PFSK-1 (cell line): ENCODE measurements around the gene NPR1.

Experiments used
- FOXP2 ChIP-seq: optimal IDR thresholded peaks from 2 replicates; pipeline ENCODE3; 2011; ENCODE audit warnings: borderline replicate concordance, control low read depth, inconsistent platforms; ENCODE audit not compliant: insufficient read depth; ENCODE audit errors: extremely low read length, extremely low read depth
- POLR2AphosphoS5 ChIP-seq: IDR thresholded peaks from 2 replicates; pipeline ENCODE4 v1.6.1; 2012; ENCODE audit warnings: low read depth, mild to moderate bottlenecking, control low read depth, low read length, moderate library complexity
- SIN3A ChIP-seq: IDR thresholded peaks from 2 replicates; pipeline ENCODE4 v1.6.1; 2012; ENCODE audit warnings: mild to moderate bottlenecking, low read length, moderate library complexity, borderline replicate concordance; ENCODE audit not compliant: insufficient read depth
- TAF1 ChIP-seq: IDR thresholded peaks from 2 replicates; pipeline ENCODE4 v1.6.1; 2012; ENCODE audit warnings: low read length, control low read depth, borderline replicate concordance; ENCODE audit not compliant: insufficient read depth
- TF ChIP-seq, protein P1 (sequence below), 2 experiments: IDR thresholded peaks; 2 replicates each; pipeline versions ENCODE4 v1.6.1 to v1.8.0; 2011 to 2012; ENCODE audit warnings: low read depth in 2 of 2, low read length in 2 of 2, control low read depth in 1 of 2, inconsistent platforms in 1 of 2, mild to moderate bottlenecking in 1 of 2, moderate library complexity in 1 of 2; ENCODE audit not compliant: insufficient read depth in 1 of 2

DNA sequence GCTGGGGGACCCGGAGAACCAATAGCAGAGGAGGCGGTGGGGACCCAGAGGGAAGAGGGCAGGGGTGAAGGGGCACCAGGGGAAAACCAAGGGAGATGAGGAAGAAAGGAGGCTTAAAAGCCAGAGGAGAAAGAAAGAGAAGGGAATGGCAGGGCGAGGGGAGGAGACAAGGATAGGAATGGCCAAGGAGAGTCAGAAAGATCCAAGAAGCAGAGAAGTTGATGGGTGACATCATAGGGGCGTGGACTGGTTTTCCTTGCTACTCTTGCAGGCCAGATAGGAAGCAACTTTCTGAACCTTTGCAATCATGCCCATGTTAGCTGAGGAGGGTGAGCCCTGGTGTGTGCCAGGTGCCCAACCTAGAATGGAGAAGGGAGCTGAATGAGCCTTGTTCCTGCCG, 5.4 kb downstream of the NPR1 start:
- no peak for TF ChIP-seq POLR2AphosphoS5
- TF ChIP-seq TAF1, result no peak
- TF ChIP-seq SIN3A, result no peak
- no peak for TF ChIP-seq FOXP2
- TF ChIP-seq, protein P1, sequence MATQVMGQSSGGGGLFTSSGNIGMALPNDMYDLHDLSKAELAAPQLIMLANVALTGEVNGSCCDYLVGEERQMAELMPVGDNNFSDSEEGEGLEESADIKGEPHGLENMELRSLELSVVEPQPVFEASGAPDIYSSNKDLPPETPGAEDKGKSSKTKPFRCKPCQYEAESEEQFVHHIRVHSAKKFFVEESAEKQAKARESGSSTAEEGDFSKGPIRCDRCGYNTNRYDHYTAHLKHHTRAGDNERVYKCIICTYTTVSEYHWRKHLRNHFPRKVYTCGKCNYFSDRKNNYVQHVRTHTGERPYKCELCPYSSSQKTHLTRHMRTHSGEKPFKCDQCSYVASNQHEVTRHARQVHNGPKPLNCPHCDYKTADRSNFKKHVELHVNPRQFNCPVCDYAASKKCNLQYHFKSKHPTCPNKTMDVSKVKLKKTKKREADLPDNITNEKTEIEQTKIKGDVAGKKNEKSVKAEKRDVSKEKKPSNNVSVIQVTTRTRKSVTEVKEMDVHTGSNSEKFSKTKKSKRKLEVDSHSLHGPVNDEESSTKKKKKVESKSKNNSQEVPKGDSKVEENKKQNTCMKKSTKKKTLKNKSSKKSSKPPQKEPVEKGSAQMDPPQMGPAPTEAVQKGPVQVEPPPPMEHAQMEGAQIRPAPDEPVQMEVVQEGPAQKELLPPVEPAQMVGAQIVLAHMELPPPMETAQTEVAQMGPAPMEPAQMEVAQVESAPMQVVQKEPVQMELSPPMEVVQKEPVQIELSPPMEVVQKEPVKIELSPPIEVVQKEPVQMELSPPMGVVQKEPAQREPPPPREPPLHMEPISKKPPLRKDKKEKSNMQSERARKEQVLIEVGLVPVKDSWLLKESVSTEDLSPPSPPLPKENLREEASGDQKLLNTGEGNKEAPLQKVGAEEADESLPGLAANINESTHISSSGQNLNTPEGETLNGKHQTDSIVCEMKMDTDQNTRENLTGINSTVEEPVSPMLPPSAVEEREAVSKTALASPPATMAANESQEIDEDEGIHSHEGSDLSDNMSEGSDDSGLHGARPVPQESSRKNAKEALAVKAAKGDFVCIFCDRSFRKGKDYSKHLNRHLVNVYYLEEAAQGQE (IDR thresholded peaks at IDR 0.05; ENCODE audit: insufficient read depth in 1 of 2, low read depth in 2 of 2, low read length in 2 of 2), result no peak
